ENCODE measurements around the gene GRM8.

GRM8 gene

GRCh38 chr7:127252778-127253280 lies at the start of gene GRM8:
GRM8 (minus strand) TSS chr7:127252941.
- peak; percentile 62 to 67 for DNase-seq

DNA sequence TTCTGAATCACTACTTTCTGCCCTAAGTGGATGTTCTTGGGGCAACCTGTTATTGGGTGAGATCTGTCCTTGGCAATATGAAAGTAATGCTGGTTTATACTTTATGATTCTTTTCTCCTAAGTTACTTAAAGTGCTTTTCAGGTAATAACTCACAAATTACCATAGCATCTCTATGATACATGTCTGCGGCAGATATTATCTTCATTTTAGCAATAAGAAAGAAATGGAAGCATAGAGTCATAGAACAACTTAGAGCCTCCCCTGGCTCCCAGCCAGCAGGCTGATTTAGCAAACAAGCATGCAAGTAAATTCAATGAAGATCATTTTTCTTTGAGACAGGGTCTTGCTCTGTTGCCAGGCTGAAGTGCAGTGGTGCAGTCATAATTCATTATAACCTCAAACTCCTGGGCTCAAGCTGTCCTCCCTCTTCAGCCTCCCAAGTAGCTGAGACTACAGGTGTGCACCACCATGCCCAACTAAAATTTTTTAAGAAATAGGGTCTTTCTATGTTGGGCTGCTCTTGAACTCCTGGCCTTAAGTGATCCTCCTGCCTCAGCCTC lies 38.1 kb upstream of the GRM8 start:
- no peak for DNase-seq

DNA sequence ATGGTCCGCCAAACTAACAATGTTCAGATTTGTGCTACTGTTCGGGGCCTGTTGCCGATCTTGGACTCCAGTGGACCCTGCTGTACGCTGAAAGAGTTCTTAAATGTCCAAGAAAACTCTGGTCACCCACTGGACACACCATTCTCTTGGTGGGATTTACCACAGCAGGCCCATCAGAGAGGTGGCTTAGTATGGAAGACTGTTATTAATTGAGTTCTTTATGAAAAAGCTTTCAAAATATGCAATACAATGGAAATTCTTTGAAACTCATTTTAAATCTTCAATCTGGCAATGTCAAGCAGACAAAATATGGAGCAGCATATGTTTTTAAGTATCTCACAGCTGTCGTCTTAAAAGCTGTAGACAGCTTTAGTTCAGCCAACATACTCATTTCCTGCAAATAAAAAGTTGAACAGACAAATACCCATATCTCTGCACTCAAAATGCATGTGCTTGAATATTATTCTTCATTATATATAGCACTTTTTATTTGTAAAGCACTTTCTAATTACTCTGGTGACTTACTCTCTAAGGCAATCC lies 37.4 kb upstream of the GRM8 start:
- no peak for DNase-seq

- no peak for DNase-seq
These were observed 34.4 kb upstream of the GRM8 start for GRCh38 chr7:127287133-127287532.

DNA sequence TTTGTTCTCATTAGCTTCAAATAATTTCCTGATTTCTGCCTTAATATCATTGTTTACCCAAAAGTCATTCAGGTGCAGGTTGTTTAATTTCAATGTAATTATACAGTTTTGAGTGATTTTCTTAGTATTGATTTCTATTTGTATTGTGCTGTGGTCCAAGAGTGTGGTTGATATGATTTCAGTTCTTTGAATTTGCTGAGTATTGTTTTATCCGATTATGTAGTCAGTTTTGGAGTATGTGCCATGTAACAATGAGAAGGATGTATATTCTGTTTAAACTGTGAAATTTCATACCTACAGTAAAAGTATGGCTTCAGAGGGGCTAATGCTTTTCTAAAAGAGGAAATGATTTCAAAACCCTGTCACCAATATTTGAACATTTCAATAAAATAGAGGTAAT lies 17.4 kb upstream of the GRM8 start:
- DNase-seq = no peak

- DNase-seq = no peak
These were observed 13.3 kb upstream of the GRM8 start for GRCh38 chr7:127266047-127266446.

GRCh38 chr7:127264219-127264618 lies 11.5 kb upstream of the GRM8 start:
- DNase-seq = no peak

DNA sequence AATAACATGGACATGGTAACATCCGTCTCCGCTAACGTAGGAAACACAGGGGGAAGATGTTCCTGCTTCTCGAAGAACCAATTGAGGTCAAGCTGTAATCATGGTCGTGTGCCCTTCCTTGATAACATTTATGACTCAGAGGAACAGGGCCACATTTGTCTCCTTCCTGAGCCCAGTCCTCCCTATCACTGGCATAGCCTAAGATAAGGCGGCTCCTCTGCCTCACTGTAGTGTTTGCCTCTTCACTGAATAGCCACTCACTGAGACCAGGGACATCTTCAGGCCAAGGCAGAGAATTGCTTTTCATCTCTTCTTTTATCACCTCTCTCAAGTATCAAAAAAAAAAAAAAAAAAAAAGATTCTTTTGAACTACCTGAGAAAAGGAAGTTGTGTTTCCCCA lies 5.4 kb upstream of the GRM8 start:
- DNase-seq = no peak

GRCh38 chr7:127257086-127257485 lies 4.3 kb upstream of the GRM8 start:
- no peak for DNase-seq

GRCh38 chr7:127256041-127256725 lies 3.4 kb upstream of the GRM8 start:
- no peak for DNase-seq

DNA sequence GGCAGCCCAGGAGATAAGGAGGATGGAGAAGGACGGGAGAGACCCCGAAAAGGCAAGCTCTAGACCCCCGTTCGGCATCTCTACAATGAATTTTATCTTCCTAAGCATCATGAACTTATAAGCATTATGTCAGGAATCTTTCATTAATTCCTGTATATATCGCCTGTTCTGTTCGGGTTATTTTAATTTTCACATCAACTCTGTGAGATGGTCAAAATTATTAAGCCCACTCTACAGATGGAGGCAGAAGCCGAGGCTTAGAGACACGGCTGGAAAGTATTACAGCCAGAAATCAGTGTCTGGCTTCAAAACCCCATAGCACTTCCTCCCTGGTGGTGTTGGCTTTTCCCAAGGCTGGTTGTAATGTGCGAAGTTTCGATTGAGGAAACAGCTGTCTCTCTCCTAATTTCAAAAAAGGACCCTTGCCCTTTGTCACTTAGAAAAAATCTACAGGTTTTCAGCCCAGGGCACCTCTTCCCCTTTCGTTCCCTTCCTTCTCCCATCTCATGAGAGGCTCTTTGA lies 1.5 kb upstream of the GRM8 start:
- no peak for DNase-seq

- DNase-seq = peak; percentile 53 to 79
These were observed 781 bp upstream of the GRM8 start for GRCh38 chr7:127253281-127254162.

- no peak for DNase-seq
These were observed 396 bp downstream of the GRM8 start for GRCh38 chr7:127252377-127252713.

- no peak for DNase-seq
These were observed 1.0 kb downstream of the GRM8 start for GRCh38 chr7:127251465-127252376.

DNA sequence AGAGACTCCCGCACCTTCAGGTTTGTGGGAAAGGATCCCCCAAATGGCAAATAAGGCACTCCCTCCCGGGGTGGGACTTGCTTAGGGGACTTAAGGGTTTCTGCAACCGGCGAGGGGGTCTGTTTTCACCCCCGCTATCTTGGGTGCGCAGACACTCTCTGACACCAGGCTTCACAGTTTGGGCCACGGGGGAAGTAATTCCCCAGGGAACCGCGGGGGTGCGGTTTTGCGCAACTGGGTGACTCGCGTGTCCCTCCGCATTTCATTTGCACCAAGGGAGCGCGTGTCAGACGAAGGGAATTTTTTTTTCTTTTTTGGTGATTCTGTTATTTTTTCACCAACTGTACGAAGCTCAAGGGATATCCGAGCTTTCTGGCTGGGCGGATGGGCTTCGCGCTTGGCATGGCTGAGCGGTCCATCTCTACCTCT lies 1.7 kb downstream of the GRM8 start:
- no peak for DNase-seq

DNA sequence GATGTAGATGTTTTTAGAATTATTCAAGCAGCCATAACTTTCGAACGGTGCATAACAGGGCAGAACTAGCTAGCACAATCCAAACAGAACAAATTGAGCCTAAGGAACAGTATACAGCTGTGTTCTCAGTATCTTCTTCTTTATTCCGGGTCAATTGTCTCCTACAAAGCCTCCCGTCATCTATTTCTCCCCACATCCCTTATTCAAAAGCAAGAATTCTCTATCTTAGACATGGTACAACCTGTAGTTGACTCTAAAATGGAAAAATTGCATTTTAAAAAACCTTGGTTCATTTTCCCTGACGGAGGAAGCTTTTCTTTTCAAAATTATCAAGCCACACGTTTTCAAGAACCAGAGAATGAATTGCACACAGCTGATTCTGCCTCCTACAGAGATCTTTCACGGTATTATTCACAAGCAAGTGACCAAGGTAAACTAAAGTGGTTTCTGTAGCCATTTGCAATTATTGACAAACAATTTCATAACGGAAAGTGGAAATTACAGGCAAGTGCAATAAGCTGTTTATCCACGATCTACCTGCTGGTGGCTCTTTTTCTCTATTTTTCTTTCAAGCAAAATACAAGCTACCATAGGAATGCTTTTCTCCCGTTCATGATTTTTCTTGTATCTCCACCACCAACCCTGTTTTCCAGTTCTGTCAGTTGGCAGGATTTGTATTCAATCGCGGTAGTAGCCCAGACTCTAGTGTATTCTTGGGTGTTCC lies 2.3 kb downstream of the GRM8 start:
- DNase-seq = no peak

DNA sequence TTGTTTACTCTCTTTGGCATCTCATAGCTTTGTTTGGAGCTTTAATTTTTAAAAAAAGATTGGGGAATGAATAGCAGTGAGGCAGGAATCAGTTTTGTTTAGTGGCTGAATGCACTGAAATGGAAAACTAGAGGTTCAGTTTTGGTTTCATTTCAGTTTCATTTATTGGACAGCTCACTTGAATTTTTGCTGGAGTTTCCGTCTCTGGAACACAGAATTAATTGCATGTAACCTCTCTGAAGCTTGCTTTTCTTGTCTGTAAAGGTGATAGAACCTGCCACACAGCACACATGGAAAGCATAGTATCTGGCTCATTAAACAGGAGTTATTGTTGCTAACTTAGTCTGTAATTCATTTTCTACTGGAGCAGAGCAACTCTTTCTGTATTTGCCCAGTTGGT lies 7.1 kb downstream of the GRM8 start:
- DNase-seq = no peak

GRCh38 chr7:127245002-127245401 lies 7.7 kb downstream of the GRM8 start:
- DNase-seq = no peak

DNA sequence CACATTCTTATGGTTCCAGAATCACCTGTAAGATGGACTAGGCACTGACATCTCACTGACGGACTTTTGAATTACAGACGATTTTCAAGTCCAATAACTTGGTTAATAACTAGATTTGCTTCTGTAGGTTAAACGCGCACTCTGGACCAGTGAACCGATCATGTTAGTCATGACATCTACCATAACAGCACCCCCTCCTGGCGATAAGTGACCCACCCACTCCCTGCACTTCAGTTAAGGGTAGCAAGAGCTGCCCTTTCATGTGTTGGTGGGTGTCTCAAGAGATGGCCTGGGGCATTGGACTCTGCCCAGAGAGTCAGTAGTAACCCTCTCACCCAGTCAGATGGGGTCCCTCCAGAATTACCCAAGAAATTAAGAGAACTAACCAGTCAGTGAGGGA lies 12.9 kb downstream of the GRM8 start:
- DNase-seq = no peak

- no peak for DNase-seq
These were observed 19.1 kb downstream of the GRM8 start for GRCh38 chr7:127233630-127234029.

GRCh38 chr7:127231415-127231814 lies 21.3 kb downstream of the GRM8 start:
- no peak for DNase-seq
